Psoas muscle (tissue), 8 donors: ENCODE measurements around the gene NME9. TPM values are rescaled to one million over a fixed set of nuclear protein-coding genes. Genes with fewer than 3 reads are reported as not detected.

ENCODE experiments used
- ATAC-seq, 4 donors: fragments of 200-7000 bp; cut with Tn5 transposase; one replicate each; pipeline ENCODE4 v1.9.1; 2020; ENCODE audit warnings: moderate library complexity in 3 of 4, mild to moderate bottlenecking in 2 of 4
- DNase-seq, 2 donors: peaks; one replicate each; pipeline ENCODE4 v3.0.0-alpha.2; 2020
- H3K27ac ChIP-seq: fragments of 200-600 bp; one replicate; pipeline ENCODE4 v1.8.0; 2022
- H3K27me3 ChIP-seq, 3 donors: fragments of 200-600 bp in 1 of 3; one replicate each; pipeline versions ENCODE4 v1.6.1 to v1.8.0; 2013 to 2022; ENCODE audit warnings: low read length in 2 of 3, mild to moderate bottlenecking in 2 of 3, moderate library complexity in 1 of 3; ENCODE audit not compliant: insufficient read depth in 3 of 3
- H3K36me3 ChIP-seq, 2 donors: fragments of 200-600 bp in 1 of 2; one replicate each; pipeline versions ENCODE4 v1.6.1 to v1.8.0; 2013 to 2022; ENCODE audit warnings: low read depth in 1 of 2, mild to moderate bottlenecking in 1 of 2, moderate library complexity in 1 of 2; ENCODE audit not compliant: insufficient read depth in 1 of 2
- H3K4me1 ChIP-seq: fragments of 200-600 bp; one replicate; pipeline ENCODE4 v1.8.0; 2022
- H3K4me3 ChIP-seq: fragments of 200-600 bp; one replicate; pipeline ENCODE4 v1.8.0; 2022; ENCODE audit warnings: mild to moderate bottlenecking
- H3K9me3 ChIP-seq: fragments of 200-600 bp; one replicate; pipeline ENCODE4 v1.8.0; 2022
- CTCF ChIP-seq: fragments of 200-600 bp; IDR thresholded peaks from one replicate; pipeline ENCODE4 v1.8.0; 2022; ENCODE audit warnings: antibody characterized with exemption
- WGBS, 3 donors: extraction: QIAGEN DNeasy Blood & Tissue Kit; methylation state at CpG; one replicate each; pipeline versions ENCODE4 v1.1.6 to v1.1.7; 2013; 5-methylcytosine and 5-hydroxymethylcytosine counted together
- intact Hi-C, 2 donors: fragments of 100-400 bp; cut with DNase I; formaldehyde crosslinking; loops; one replicate each; pipeline versions ENCODE4 v1.11.0 to v1.14.2; 2022
- polyA plus RNA-seq, 3 donors: library from polyadenylated mRNA; stranded (reverse); fragments of 200-250 nt; gene quantifications; one replicate each; pipeline ENCODE4 v1.2.3, GENCODE V29; 2013
- total RNA-seq, 4 donors: library from RNA; stranded (reverse); fragmentation: NEBNext Ultra II Directional in 2 of 4; extraction: Animal tissue kit (Norgen Biotek cat#: 25700) in 2 of 4; gene quantifications; one replicate each; pipeline versions ENCODE4 v1.2.1 to v1.2.4, GENCODE V29; 2021 to 2023
- donor health status: healthy with polysubstance abuse.
- donor health status: DM: no; HTN: no; CAD: no; lungs with moderate emphysema.
- donor health status: Bipolar disorder and iron deficiency.
- donor health status: healthy.
- donor health status: DM: yes; HTN: yes; CAD: no.
- donor health status: DM: no; HTN: no; CAD: no.
- donor health status: DM: no; HTN: no; CAD: no.
- donor health status: DM: yes; HTN: yes; CAD: no.

The NME9 gene
- total and polyA plus RNA-seq, 7 donors, result 0.04 to 3.1 (median 1.4) TPM

GRCh38 chr3:138363322-138363721, 33.7 kb upstream of the NME9 start:
- Histone ChIP-seq H3K4me1 (peaks cover 82% of the 10 kb centered on the region), H3K4me3 (no peak overlapping the region), H3K36me3 (peaks cover 0 to 15% of the 10 kb centered on the region in 2 donors), H3K27me3 (no peaks in the 10 kb centered on the region), H3K27ac (no peak overlapping the region), H3K9me3 (no peaks in the 10 kb centered on the region)
- WGBS, 3 donors, result 90 to 95% (median 93%) methylated on average over 4 of the region's 4 CpGs
- intact Hi-C loops, result no loop called here
- no peak for DNase-seq
- TF ChIP-seq CTCF, result no peak
- no peak for ATAC-seq

DNA sequence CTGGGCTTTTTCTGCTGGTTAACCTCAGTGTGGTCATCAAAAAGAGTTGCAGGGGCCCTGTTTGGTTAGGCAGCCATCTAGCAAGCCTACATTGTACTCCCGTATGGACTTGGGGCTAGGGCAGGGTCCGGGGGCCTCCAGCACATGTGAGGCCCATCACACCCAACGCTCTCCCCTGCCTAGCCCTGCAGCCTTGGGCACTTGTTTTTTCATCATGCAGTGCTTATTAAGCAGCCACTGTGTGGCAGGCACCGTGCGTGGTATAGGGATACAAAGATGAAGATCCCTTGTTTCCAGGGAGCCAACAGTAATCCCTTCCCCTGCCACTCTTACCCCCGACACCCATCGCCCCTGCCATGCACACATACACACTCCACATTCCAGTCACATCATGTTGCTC, 32.9 kb upstream of the NME9 start:
- DNase-seq (no peak), ATAC-seq (no peak)
- no peaks in the 10 kb centered on the region for H3K27me3 ChIP-seq
- peaks cover 80% of the 10 kb centered on the region for H3K4me1 ChIP-seq
- no peak for TF ChIP-seq CTCF
- 92 to 93% (median 93%) methylated on average over 7 of the region's 7 CpGs for WGBS, 3 donors
- intact Hi-C loops, result no loop called here
- H3K27ac ChIP-seq, result no peak overlapping the region
- no peaks in the 10 kb centered on the region for H3K9me3 ChIP-seq
- H3K4me3 ChIP-seq, result no peak overlapping the region
- H3K36me3 ChIP-seq, result peaks cover 0 to 17% of the 10 kb centered on the region in 2 donors

GRCh38 chr3:138361561-138361971, 31.9 kb upstream of the NME9 start:
- ATAC-seq (no peak), DNase-seq (no peak)
- 79 to 85% (median 81%) methylated on average over 7 of the region's 7 CpGs for WGBS, 3 donors
- intact Hi-C loops, result no loop called here
- peaks cover 0 to 24% of the 10 kb centered on the region in 2 donors for H3K36me3 ChIP-seq
- TF ChIP-seq CTCF, result no peak
- H3K27ac ChIP-seq, result peak overlapping the region; percentile 69
- H3K4me3 ChIP-seq, result no peak overlapping the region
- H3K4me1 ChIP-seq, result peaks cover 82% of the 10 kb centered on the region
- no peaks in the 10 kb centered on the region for H3K27me3 ChIP-seq
- H3K9me3 ChIP-seq, result no peaks in the 10 kb centered on the region

GRCh38 chr3:138360869-138361525, 31.3 kb upstream of the NME9 start:
- Histone ChIP-seq H3K4me1 (peaks cover 82% of the 10 kb centered on the region), H3K4me3 (no peak overlapping the region), H3K27me3 (no peaks in the 10 kb centered on the region), H3K9me3 (no peaks in the 10 kb centered on the region), H3K36me3 (peaks cover 0 to 30% of the 10 kb centered on the region in 2 donors), H3K27ac (peak overlapping the region; percentile 69)
- DNase-seq, result no peak
- no peak for ATAC-seq
- 74 to 81% (median 77%) methylated on average over 9 of the region's 9 CpGs for WGBS, 3 donors
- intact Hi-C loops, result no loop called here
- no peak for TF ChIP-seq CTCF
